Mesothelial cell of epicardium (in vitro differentiated cells): ENCODE data around the gene HEATR9. TPM values are rescaled to one million over a fixed set of nuclear protein-coding genes. Genes with fewer than 3 reads are reported as not detected.

Experiments used
- DNase-seq, 2 experiments: peaks; one replicate each; pipeline ENCODE4 v3.0.0; 2021; ENCODE audit warnings: low spot score in 2 of 2; ENCODE audit not compliant: unreplicated experiment in 2 of 2
- H3K27ac Mint-ChIP-seq: 2 replicates; pipeline ENCODE4 v1.8.0; 2021; ENCODE audit warnings: mixed read lengths
- H3K27me3 Mint-ChIP-seq: 2 replicates; pipeline ENCODE4 v1.8.0; 2021; ENCODE audit warnings: low read depth, mixed read lengths
- H3K36me3 Mint-ChIP-seq: 2 replicates; pipeline ENCODE4 v1.8.0; 2021; ENCODE audit warnings: mixed read lengths
- H3K4me1 Mint-ChIP-seq: 2 replicates; pipeline ENCODE4 v1.8.0; 2021; ENCODE audit warnings: mixed read lengths
- H3K4me3 Mint-ChIP-seq: 2 replicates; pipeline ENCODE4 v1.8.0; 2021; ENCODE audit warnings: mild to moderate bottlenecking, moderate library complexity, mixed read lengths
- H3K9me3 Mint-ChIP-seq: 2 replicates; pipeline ENCODE4 v1.8.0; 2021; ENCODE audit warnings: mixed read lengths
- CTCF ChIP-seq: fragments of 200-600 bp; sonication (generic); IDR thresholded peaks from one replicate; pipeline ENCODE4 v1.5.0; 2021; ENCODE audit warnings: antibody characterized with exemption; ENCODE audit not compliant: unreplicated experiment
- total RNA-seq: library from RNA; stranded (reverse); gene quantifications from 3 replicates; pipeline ENCODE4 v1.2.1, GENCODE V29; 2021

HEATR9 gene
- total RNA-seq, 1 donor from 2014 or later, result not detected

GRCh38 chr17:35906191-35906925 lies 37.7 kb upstream of the HEATR9 start:
- Mint-ChIP-seq H3K36me3 (no peaks in the 10 kb centered on the region), H3K27ac (no peak overlapping the region), H3K4me3 (no peak overlapping the region), H3K4me1 (peaks cover 20% of the 10 kb centered on the region), H3K27me3 (no peaks in the 10 kb centered on the region), H3K9me3 (peaks cover 6% of the 10 kb centered on the region)
- DNase-seq, result no peak
- no peak for TF ChIP-seq CTCF

- H3K36me3 Mint-ChIP-seq, result no peaks in the 10 kb centered on the region
- no peaks in the 10 kb centered on the region for H3K9me3 Mint-ChIP-seq
- TF ChIP-seq CTCF, result no peak
- H3K27ac Mint-ChIP-seq, result peak overlapping the region; percentile 74
- DNase-seq, result no peak
- H3K4me3 Mint-ChIP-seq, result no peak overlapping the region
- H3K27me3 Mint-ChIP-seq, result no peaks in the 10 kb centered on the region
- H3K4me1 Mint-ChIP-seq, result peaks cover 38% of the 10 kb centered on the region
Observed at GRCh38 chr17:35903451-35903850, 34.8 kb upstream of the HEATR9 start.

GRCh38 chr17:35901631-35902175 lies 33.0 kb upstream of the HEATR9 start:
- DNase-seq, result no peak
- Mint-ChIP-seq H3K36me3 (no peaks in the 10 kb centered on the region), H3K27ac (peak overlapping the region; percentile 5), H3K4me1 (peaks cover 40% of the 10 kb centered on the region), H3K9me3 (no peaks in the 10 kb centered on the region), H3K27me3 (no peaks in the 10 kb centered on the region), H3K4me3 (no peak overlapping the region)
- no peak for TF ChIP-seq CTCF

- Mint-ChIP-seq H3K9me3 (no peaks in the 10 kb centered on the region), H3K27me3 (no peaks in the 10 kb centered on the region), H3K36me3 (no peaks in the 10 kb centered on the region), H3K4me3 (peak overlapping the region; percentile 2), H3K27ac (peak overlapping the region; percentile 85), H3K4me1 (peaks cover 40% of the 10 kb centered on the region)
- no peak for TF ChIP-seq CTCF
- no peak for DNase-seq
Observed at GRCh38 chr17:35900708-35901480, 32.2 kb upstream of the HEATR9 start.

GRCh38 chr17:35900280-35900679 lies 31.6 kb upstream of the HEATR9 start:
- Mint-ChIP-seq H3K36me3 (no peaks in the 10 kb centered on the region), H3K4me3 (no peak overlapping the region), H3K27me3 (no peaks in the 10 kb centered on the region), H3K4me1 (peaks cover 40% of the 10 kb centered on the region), H3K9me3 (no peaks in the 10 kb centered on the region), H3K27ac (no peak overlapping the region)
- no peak for DNase-seq
- TF ChIP-seq CTCF, result no peak
